ENCODE data around the gene ERCC1. TPM values are rescaled to one million over a fixed set of nuclear protein-coding genes. Genes with fewer than 3 reads are reported as not detected.

The ERCC1 gene
- total RNA-seq, 1 experiment from 2014 or later: 43.7 TPM

DNA sequence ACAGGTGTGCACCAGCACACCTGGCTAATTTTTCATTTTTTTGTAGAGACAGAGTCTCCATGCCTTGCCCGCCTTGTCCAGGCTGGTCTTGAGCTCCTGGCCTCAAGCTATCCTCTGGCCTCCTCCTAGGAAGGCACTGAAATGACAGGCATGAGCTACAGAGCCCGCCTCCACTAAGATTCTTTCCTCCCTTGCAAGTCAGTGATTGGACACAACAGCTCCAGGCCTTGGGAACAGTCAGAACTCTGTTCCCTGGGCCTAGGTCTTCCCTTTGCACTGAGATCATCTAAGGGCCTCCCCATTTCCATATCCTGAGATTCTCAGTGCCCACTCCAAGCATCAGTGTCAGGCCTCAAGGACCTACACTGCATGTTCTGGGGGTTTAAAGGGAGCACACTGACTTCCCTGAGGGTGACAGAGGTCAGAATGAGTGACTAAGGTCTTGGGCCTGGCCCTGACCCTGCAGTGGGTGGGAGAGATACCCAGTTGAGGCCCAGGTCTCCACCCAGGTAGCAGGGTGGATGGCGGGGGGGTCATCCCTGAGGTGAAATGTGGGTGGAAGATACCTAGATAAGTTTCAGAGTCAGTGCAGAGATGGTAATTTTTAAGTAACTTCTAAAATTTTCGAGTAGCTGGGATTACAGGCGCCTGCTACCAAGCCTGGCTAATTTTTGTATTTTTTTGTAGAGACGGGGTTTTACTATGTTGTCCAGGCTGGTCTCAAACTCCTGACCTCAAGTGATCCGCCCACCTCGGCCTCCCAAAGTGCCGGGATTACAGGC is 17.3 kb upstream of the ERCC1 start:
- POLR2A ChIA-PET: interaction anchor here (1.0 to 2.9 kb wide), 2 partner anchors 28 to 37 kb away, joined by 4 to 28 read pairs; no protein-coding TSS in a partner anchor

DNA sequence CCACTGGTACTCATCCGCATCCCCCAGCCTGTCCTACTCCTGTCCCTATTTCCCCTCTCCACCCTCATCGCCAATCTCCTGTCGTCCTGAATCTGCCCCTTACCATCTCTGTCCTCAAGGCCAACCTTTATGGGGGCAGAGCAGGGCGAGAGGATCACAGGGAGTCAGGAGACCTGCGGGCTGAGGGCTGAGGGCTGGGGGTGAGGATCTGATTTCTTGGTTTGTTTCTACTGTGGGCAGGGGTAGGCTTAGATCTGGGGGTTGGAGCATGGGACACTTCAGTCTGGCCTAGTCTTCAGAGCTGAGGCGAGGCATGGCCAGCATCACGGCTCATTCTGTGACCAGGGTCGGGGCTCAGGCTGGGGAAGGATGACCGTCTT is 16.5 kb upstream of the ERCC1 start:
- H3K9me3 Mint-ChIP-seq: peaks cover 3% of the 10 kb centered on the region
- H3K27me3 Mint-ChIP-seq (ENCODE audit: low read depth): peaks cover 32% of the 10 kb centered on the region
- H3K36me3 Mint-ChIP-seq: no peaks in the 10 kb centered on the region
- ATAC-seq (no peak), DNase-seq (ENCODE audit: low spot score) (no peak)
- H3K4me1 Mint-ChIP-seq: peaks cover 31% of the 10 kb centered on the region
- peak overlapping the region; percentile 69 for H3K4me3 Mint-ChIP-seq
- no peak overlapping the region for H3K27ac Mint-ChIP-seq
- CTCF ChIA-PET: interaction anchor here (0.6 to 8.1 kb wide), 41 partner anchors 8 to 377 kb away, joined by 3 to 325 read pairs (median 9); partner anchors contain the start of genes FOSB, PPP1R13L, QPCTL and RTN2
- POLR2A ChIA-PET: interaction anchor here (1.0 to 2.9 kb wide), 3 partner anchors 16 to 38 kb away, joined by 4 to 28 read pairs (median 4); no protein-coding TSS in a partner anchor
- TF ChIP-seq, protein P1, sequence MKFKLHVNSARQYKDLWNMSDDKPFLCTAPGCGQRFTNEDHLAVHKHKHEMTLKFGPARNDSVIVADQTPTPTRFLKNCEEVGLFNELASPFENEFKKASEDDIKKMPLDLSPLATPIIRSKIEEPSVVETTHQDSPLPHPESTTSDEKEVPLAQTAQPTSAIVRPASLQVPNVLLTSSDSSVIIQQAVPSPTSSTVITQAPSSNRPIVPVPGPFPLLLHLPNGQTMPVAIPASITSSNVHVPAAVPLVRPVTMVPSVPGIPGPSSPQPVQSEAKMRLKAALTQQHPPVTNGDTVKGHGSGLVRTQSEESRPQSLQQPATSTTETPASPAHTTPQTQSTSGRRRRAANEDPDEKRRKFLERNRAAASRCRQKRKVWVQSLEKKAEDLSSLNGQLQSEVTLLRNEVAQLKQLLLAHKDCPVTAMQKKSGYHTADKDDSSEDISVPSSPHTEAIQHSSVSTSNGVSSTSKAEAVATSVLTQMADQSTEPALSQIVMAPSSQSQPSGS (CRISPR knock-in tag; IDR thresholded peaks at IDR 0.05; ENCODE audit: borderline replicate concordance, low read depth): no peak
- TF ChIP-seq ZNF396 (CRISPR knock-in tag; IDR thresholded peaks at IDR 0.05; ENCODE audit: borderline replicate concordance) (no peak), OVOL2 (CRISPR knock-in tag; IDR thresholded peaks at IDR 0.05; ENCODE audit: borderline replicate concordance) (no peak), NFATC4 (CRISPR knock-in tag; IDR thresholded peaks at IDR 0.05) (no peak), NR1H2 (CRISPR knock-in tag; IDR thresholded peaks at IDR 0.05) (no peak), JUN (CRISPR knock-in tag; IDR thresholded peaks at IDR 0.05) (no peak), TCF7 (CRISPR knock-in tag; IDR thresholded peaks at IDR 0.05; ENCODE audit: low read depth) (no peak), EMX1 (CRISPR knock-in tag; IDR thresholded peaks at IDR 0.05) (no peak), GRHL2 (CRISPR knock-in tag; IDR thresholded peaks at IDR 0.05; ENCODE audit: insufficient replicate concordance, severe bottlenecking) (no peak), PRRX2 (CRISPR knock-in tag; IDR thresholded peaks at IDR 0.05) (no peak)
- TF ChIP-seq, protein P2, sequence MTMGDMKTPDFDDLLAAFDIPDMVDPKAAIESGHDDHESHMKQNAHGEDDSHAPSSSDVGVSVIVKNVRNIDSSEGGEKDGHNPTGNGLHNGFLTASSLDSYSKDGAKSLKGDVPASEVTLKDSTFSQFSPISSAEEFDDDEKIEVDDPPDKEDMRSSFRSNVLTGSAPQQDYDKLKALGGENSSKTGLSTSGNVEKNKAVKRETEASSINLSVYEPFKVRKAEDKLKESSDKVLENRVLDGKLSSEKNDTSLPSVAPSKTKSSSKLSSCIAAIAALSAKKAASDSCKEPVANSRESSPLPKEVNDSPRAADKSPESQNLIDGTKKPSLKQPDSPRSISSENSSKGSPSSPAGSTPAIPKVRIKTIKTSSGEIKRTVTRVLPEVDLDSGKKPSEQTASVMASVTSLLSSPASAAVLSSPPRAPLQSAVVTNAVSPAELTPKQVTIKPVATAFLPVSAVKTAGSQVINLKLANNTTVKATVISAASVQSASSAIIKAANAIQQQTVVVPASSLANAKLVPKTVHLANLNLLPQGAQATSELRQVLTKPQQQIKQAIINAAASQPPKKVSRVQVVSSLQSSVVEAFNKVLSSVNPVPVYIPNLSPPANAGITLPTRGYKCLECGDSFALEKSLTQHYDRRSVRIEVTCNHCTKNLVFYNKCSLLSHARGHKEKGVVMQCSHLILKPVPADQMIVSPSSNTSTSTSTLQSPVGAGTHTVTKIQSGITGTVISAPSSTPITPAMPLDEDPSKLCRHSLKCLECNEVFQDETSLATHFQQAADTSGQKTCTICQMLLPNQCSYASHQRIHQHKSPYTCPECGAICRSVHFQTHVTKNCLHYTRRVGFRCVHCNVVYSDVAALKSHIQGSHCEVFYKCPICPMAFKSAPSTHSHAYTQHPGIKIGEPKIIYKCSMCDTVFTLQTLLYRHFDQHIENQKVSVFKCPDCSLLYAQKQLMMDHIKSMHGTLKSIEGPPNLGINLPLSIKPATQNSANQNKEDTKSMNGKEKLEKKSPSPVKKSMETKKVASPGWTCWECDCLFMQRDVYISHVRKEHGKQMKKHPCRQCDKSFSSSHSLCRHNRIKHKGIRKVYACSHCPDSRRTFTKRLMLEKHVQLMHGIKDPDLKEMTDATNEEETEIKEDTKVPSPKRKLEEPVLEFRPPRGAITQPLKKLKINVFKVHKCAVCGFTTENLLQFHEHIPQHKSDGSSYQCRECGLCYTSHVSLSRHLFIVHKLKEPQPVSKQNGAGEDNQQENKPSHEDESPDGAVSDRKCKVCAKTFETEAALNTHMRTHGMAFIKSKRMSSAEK (CRISPR knock-in tag; IDR thresholded peaks at IDR 0.05; ENCODE audit: borderline replicate concordance): no peak

More for the DNA sequence above, 17.3 kb upstream of the ERCC1 start:
- peak overlapping the region; percentile 69 for H3K4me3 Mint-ChIP-seq
- ATAC-seq (peak; percentile 10; the same call in 1 of the 2 replicates), DNase-seq (ENCODE audit: low spot score) (no peak)
- TF ChIP-seq KAT7 (CRISPR knock-in tag; IDR thresholded peaks at IDR 0.05; ENCODE audit: borderline replicate concordance) (no peak), IRF2 (CRISPR knock-in tag; IDR thresholded peaks at IDR 0.05; ENCODE audit: borderline replicate concordance, low read depth) (no peak), ZNF423 (CRISPR knock-in tag; IDR thresholded peaks at IDR 0.05) (no peak), RORB (CRISPR knock-in tag; IDR thresholded peaks at IDR 0.05) (no peak), JUN (CRISPR knock-in tag; IDR thresholded peaks at IDR 0.05) (no peak), PRRX2 (CRISPR knock-in tag; IDR thresholded peaks at IDR 0.05) (no peak), FOXK1 (CRISPR knock-in tag; IDR thresholded peaks at IDR 0.05) (no peak), SMAD4 (CRISPR knock-in tag; IDR thresholded peaks at IDR 0.05) (no peak), ETV6 (CRISPR knock-in tag; IDR thresholded peaks at IDR 0.05) (no peak), TEAD1 (CRISPR knock-in tag; IDR thresholded peaks at IDR 0.05) (no peak), SOX15 (CRISPR knock-in tag; IDR thresholded peaks at IDR 0.05) (no peak), ZNF219 (CRISPR knock-in tag; IDR thresholded peaks at IDR 0.05; ENCODE audit: borderline replicate concordance) (no peak)
- TF ChIP-seq, protein P3, sequence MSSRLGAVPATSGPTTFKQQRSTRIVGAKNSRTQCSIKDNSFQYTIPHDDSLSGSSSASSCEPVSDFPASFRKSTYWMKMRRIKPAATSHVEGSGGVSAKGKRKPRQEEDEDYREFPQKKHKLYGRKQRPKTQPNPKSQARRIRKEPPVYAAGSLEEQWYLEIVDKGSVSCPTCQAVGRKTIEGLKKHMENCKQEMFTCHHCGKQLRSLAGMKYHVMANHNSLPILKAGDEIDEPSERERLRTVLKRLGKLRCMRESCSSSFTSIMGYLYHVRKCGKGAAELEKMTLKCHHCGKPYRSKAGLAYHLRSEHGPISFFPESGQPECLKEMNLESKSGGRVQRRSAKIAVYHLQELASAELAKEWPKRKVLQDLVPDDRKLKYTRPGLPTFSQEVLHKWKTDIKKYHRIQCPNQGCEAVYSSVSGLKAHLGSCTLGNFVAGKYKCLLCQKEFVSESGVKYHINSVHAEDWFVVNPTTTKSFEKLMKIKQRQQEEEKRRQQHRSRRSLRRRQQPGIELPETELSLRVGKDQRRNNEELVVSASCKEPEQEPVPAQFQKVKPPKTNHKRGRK (CRISPR knock-in tag; IDR thresholded peaks at IDR 0.05; ENCODE audit: borderline replicate concordance): no peak
- TF ChIP-seq, protein P4, sequence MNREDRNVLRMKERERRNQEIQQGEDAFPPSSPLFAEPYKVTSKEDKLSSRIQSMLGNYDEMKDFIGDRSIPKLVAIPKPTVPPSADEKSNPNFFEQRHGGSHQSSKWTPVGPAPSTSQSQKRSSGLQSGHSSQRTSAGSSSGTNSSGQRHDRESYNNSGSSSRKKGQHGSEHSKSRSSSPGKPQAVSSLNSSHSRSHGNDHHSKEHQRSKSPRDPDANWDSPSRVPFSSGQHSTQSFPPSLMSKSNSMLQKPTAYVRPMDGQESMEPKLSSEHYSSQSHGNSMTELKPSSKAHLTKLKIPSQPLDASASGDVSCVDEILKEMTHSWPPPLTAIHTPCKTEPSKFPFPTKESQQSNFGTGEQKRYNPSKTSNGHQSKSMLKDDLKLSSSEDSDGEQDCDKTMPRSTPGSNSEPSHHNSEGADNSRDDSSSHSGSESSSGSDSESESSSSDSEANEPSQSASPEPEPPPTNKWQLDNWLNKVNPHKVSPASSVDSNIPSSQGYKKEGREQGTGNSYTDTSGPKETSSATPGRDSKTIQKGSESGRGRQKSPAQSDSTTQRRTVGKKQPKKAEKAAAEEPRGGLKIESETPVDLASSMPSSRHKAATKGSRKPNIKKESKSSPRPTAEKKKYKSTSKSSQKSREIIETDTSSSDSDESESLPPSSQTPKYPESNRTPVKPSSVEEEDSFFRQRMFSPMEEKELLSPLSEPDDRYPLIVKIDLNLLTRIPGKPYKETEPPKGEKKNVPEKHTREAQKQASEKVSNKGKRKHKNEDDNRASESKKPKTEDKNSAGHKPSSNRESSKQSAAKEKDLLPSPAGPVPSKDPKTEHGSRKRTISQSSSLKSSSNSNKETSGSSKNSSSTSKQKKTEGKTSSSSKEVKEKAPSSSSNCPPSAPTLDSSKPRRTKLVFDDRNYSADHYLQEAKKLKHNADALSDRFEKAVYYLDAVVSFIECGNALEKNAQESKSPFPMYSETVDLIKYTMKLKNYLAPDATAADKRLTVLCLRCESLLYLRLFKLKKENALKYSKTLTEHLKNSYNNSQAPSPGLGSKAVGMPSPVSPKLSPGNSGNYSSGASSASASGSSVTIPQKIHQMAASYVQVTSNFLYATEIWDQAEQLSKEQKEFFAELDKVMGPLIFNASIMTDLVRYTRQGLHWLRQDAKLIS (CRISPR knock-in tag; IDR thresholded peaks at IDR 0.05; ENCODE audit: borderline replicate concordance): no peak
- TF ChIP-seq, protein P5, sequence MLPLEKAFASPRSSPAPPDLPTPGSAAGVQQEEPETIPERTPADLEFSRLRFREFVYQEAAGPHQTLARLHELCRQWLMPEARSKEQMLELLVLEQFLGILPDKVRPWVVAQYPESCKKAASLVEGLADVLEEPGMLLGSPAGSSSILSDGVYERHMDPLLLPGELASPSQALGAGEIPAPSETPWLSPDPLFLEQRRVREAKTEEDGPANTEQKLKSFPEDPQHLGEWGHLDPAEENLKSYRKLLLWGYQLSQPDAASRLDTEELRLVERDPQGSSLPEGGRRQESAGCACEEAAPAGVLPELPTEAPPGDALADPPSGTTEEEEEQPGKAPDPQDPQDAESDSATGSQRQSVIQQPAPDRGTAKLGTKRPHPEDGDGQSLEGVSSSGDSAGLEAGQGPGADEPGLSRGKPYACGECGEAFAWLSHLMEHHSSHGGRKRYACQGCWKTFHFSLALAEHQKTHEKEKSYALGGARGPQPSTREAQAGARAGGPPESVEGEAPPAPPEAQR (CRISPR knock-in tag; IDR thresholded peaks at IDR 0.05): no peak
- CTCF ChIA-PET: interaction anchor here (0.6 to 8.1 kb wide), 17 partner anchors 10 to 376 kb away, joined by 3 to 325 read pairs (median 8); partner anchors contain the start of genes FOSB, PPP1R13L and RTN2
- H3K9me3 Mint-ChIP-seq: peaks cover 3% of the 10 kb centered on the region
- H3K27me3 Mint-ChIP-seq (ENCODE audit: low read depth): peaks cover 38% of the 10 kb centered on the region
- no peaks in the 10 kb centered on the region for H3K36me3 Mint-ChIP-seq
- peaks cover 31% of the 10 kb centered on the region for H3K4me1 Mint-ChIP-seq
- peak overlapping the region; percentile 29 for H3K27ac Mint-ChIP-seq

All from WTC11 (cell line).